ENCODE measurements around the gene PEA15. TPM values are rescaled to one million over a fixed set of nuclear protein-coding genes. Genes with fewer than 3 reads are reported as not detected.

The PEA15 gene
- total RNA-seq, result 69.9 and 81.6 TPM in 2 replicates

GRCh38 chr1:160205242-160206035, at the start of gene PEA15:
TSS of gene PEA15 (plus strand) at chr1:160205384. CDS start at chr1:160211545, 6,161 bp downstream.

GRCh38 chr1:160189649-160190625, 15.2 kb upstream of the PEA15 start, which contains the start of gene CASQ1:
TSS of gene CASQ1 (plus strand) at chr1:160190575. CDS start at chr1:160190752, 177 bp downstream.

GRCh38 chr1:160261893-160262794, 57.0 kb downstream of the PEA15 start, which contains the start of gene DCAF8:
TSS of gene DCAF8 (minus strand) at chr1:160262549. CDS start at chr1:160244008, 18,541 bp downstream.

Other genes with a start within 250 kb of the PEA15 start
- gene PIGM, start 173.4 kb upstream of the PEA15 start, total RNA-seq, result 3.1 and 4.0 TPM in 2 replicates
- gene KCNJ10, start 135.2 kb upstream of the PEA15 start, total RNA-seq, result under 0.01 TPM in 1 of 2 replicates, not detected in the other
- gene KCNJ9, start 123.8 kb upstream of the PEA15 start, total RNA-seq, result not detected in 2 replicates
- gene IGSF8, start 106.8 kb upstream of the PEA15 start, total RNA-seq, result 12.3 and 32.0 TPM in 2 replicates
- 0.37 TPM in 1 of 2 replicates, not detected in the other for gene ATP1A2, start 89.6 kb upstream of the PEA15 start, total RNA-seq
- gene ATP1A4, start 53.8 kb upstream of the PEA15 start, total RNA-seq, result not detected in 2 replicates
- gene CASQ1, start 14.8 kb upstream of the PEA15 start, total RNA-seq, result 0.25 TPM in 1 of 2 replicates, not detected in the other
- 76.9 and 87.0 TPM in 2 replicates for gene DCAF8, start 57.2 kb downstream of the PEA15 start, total RNA-seq
- 52.0 and 59.2 TPM in 2 replicates for gene PEX19, start 79.7 kb downstream of the PEA15 start, total RNA-seq
- gene COPA, start 137.9 kb downstream of the PEA15 start, total RNA-seq, result 327 and 372 TPM in 2 replicates
- gene NCSTN, start 138.0 kb downstream of the PEA15 start, total RNA-seq, result 69.7 and 75.9 TPM in 2 replicates
- not detected in 2 replicates for gene NHLH1, start 161.7 kb downstream of the PEA15 start, total RNA-seq
- gene VANGL2, start 195.2 kb downstream of the PEA15 start, total RNA-seq, result under 0.01 TPM in 1 of 2 replicates, not detected in the other

Data from uterine smooth muscle cell (primary cell).